NCI-H1417 (cell line): Measurements from ENCODE around the gene CHAT.
A peak's percentile ranks its signal among the peaks of the same experiment; 100 is the strongest.

Source experiments
- DNase-seq, 3 experiments: peaks; one replicate each; lab custom pipeline; 2025; lab: John Stamatoyannopoulos, UW

Gene CHAT

DNA sequence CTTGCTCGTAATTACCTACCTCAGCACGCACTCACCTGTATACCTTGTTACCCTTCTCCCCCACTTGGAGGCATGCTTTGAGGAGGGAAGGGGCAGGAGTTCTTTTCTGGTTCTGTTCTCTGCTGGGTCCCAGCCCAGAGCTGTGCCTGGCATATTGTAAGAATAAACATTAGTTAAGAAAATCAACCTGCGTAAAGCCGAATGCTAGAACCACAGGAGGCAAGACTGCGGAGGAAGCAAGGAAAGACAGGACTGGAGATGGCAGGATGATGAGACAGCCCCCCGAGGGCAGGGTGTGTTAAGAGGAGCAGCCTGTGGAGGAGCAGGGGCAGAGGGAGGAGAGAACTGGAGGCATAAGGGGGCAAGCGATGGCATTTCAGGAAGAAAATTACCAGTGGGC, 75.1 kb downstream of the CHAT start:
- no peak for DNase-seq

DNA sequence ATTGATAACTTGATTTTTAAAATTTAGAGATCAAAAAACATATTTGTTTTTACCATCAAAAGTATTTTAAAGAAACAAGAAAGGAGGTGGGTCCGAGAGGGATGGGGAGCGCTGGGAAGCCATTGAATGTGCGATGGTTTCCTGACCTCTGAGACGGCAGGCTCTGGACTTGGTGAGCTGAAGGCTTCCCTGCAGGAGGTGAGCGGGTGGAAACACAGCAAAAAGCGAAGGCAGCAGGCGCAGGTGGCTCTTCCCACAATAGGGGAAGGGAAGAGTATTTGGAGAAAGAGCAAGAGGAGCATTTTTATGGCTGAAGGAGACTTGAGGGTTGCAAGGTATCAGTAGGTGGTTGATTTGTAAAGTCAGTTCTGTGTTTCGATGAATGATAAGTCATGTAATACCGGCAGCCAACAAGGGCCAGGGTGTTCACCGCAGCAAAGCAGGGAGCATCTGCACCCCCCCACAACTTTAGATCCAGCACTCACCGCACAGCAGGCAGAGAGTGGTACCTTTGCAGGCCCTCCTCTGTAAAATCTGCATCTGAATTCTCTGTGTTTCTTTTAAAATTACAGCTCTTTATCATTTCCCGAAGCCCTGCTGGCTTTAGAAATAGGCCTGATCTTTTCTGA, 76.2 kb downstream of the CHAT start:
- DNase-seq: no peak

DNA sequence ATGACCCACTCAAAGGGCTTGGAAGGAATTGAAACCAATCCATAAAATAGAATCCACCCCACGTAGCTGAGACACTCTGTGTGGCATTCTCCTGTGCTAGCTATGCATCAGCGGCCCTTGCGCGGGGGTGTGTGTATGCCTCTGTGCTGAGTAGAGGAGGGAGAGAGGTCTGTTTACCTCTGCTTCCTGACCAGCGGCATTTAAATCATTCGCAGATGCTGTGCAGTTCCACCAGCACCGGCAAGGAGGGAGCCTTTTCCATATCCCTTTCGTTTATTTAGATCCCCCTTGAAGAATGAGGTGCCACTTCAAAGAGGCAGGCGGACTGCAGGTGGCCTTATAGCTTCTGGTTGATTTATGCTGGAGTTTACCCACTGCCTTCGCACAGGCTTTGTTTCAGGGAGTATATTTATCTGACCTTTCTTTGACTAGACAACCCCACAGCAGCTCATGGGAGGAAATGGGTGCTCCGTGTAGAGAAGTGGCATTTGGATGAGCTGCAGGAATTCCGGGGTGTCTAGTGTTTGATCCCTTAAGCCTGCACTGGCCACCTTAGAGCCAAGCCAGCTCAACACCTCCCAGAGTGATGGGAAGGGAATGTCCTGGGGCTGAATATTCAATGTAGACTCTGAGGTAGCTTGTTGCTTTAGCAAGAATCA, 77.0 kb downstream of the CHAT start:
- DNase-seq: peak in 2 of 3 experiments; percentile 1 to 49

DNA sequence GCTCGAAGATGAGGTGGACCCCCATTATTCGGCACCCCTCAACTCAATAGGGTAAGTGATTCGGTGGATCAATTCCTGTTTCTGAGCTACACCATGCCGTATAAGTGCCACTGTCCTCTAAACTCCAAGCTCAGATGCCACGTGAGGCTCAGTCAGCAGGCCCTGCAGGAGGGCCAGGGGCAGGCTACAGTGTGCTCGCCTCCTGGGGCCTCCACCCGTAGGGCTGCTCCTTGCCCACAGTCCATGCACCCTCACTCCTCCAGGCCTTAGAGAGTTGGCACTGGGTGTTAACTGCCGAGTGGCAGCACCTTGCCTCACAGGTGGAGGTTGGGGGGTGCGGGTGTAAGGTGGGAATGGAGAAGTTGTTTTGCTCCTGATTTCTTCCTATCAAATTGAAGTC, 77.8 kb downstream of the CHAT start:
- DNase-seq: no peak

DNA sequence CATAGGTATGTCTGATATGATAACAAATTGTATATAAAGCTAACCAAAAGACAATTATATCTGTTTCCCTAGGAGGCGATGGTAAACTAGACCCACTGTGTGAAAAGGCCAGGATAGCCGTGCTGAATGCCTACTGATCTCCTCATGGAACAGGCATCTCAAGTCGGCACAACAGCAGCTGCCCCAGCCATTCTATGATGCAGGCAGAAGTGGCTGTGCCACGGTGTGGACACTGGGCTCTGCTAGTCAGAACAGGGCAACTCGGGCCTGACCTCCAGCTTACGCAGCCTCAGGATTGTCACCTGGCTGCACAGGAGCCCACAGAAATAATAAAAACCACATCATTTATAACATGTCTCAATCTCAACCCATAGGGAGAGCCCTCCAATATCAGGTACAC, 80.6 kb downstream of the CHAT start:
- no peak for DNase-seq

DNA sequence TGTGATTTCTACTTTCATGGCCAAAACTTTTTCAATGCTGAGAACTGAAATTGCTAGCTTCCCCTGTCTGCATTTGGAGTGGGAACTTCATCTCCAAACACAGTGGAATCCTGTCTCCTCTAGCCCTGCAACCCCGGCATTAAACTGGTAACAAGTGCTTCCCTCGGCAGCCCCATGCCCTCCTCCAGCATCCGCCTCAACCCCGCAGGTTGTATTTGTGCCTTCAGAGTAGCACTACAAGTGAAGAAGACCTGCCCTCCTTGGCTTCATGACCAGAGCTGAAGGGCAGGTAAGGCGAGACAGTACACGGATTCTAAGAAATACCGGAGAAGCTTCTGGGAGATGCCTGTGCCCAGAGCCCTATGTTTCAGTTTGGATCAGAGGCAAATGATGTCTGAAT, 82.5 kb downstream of the CHAT start:
- DNase-seq: no peak

DNA sequence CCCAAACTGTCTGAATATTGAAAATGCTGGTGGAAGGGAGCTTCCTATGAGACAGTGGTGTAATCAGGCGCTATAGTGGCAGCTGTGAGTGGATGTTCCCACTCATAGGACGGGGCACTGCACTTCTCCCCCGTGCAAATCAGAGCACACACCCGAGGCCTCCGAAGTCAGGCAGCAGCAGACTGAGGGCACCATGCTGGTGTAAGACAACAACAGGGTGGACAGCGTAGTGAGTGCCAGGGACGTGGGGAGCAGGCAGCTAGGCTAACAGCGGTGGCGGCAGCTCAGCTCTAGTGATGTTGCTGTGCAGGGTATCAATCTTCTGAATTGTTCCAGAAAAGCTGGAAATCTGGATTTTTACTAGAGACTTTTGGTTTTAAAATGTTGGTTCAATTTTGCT, 84.8 kb downstream of the CHAT start:
- DNase-seq: no peak

DNA sequence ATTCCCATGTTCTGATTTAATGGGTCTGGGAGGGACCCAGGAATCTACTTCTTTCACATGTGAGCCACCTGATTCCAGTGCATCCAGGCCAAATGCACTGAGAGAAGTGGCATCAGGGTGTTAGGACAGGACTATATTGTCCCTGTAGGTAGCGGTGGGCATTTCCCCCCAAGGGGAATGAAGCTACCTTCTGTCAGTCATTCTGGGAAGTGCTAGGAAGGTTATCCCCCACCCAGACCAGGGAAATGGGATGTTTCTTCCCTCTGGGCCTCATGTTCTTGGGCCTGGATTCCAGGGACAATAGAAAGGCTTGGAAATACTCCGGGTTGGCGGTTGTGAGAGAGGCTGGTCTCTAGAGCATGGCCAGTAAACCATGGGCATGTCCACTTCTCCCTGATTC, 86.4 kb downstream of the CHAT start:
- no peak for DNase-seq

DNA sequence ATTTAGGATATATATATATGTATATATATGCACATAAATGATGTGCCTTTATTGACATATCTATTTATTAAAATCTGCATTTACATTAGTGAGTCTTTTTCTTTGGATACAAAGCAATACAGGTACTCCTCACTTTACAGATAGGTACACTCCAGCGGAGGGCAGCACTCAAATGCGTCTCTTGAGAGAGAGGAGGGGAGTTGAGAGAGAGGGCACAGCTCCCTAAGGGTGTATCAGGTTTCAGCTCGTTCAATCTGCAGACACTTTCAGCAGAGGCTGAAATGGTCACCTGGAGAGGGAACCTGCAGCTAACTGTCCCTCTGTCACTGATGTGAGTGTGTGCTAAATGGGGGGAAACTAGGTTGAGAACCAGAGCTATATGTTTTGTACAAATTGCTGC, 87.2 kb downstream of the CHAT start:
- DNase-seq: peak; percentile 40 to 80 (median 66)

DNA sequence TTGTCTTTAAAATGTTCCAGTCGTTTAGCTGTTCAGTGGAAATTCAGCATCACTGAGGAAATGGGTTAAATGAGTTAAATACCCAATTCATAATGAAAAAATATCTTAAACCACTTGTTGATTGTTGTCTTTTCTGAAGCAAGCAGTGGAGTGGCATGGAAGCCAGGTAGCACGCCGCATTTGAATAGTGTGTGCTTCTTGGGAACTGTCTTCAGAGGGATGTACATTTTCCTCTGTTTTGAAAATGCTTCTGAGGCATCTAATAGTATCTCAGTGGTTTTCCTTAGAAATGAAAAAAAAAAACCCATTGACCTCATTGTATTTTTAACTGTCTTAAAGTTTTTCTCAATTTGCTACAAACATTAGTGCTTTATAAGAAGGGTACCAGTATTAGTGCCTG, 93.7 kb downstream of the CHAT start:
- DNase-seq: no peak

DNA sequence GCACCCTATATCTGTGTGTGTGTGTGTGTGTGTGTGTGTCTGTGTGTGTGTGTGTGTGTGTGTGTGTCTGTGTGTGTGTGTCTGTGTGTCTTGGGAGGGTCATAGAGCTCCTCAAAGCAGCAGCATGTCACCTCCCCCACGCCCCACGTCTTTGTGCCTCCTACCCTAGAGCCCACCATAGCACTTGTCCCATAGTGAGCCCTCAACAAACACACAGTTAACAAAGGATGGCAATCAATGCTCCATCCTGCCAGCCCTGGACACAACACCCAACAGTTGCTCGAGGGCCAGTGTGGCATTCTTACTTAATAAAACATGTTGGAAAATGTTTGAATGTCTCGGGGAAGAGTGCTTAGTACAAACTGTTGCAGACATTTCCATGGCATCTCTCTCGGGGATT, 96.1 kb downstream of the CHAT start:
- DNase-seq: no peak

DNA sequence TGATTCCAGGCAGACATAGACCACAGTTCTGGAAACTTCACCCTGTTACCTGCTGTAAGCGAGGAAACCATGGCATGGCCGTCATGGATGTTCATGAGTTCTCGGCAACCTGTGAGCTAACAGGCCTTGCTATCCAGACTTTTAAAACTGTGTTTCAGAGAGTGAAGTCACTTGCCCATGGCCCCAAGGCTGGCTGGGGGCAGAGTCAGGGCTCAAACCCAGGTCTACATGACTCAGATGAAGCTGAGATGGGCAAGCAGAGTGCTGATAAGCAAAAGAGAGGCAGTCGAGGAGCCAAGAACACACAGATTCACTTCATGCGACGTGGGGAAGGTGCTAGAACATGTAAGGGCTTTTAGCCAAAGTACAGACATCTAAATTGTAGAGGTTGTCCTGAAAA, 97.1 kb downstream of the CHAT start:
- DNase-seq: no peak

DNA sequence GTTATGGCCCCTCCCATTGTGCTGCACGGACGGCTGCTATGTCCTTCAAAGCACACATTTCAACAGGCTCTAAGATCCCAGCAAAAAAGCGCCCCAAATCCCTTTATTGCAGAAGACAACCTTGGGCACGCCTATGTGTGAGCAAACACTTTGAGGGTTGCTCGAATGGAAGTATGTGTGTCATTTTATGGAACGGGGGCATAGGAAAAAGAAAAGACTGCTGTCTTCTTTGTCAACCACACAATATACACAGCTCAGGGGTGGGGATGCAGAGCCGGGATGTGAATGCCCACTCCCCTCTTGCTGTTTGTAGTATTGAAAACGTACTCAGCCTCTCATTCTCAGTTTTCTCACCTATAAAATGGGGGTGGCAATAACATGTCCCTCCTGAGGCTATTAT, 97.6 kb downstream of the CHAT start:
- DNase-seq: no peak

DNA sequence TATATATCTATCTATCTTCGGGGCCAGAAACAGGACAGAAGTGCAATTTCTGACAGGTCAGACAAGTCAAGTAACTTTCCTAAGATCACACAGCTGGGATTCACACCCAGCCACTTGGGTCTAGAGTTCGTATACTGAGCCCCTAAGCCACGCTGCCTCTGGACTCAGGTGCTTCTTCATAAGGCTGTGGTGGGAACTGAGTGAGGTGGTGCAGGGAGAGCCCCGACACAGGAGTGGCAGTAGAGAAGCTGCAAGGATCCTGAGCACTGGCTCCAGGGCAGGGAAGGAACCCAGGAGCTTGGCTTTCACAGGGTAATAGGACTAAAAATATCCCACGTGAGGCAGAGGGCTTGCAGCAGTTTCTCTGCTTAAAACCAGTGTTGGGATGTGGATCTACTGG, 99.4 kb downstream of the CHAT start:
- DNase-seq: no peak
